Loucy (cell line): ENCODE measurements around the gene PTCSC3.

Experiments
- EZH2phosphoT487 ChIP-seq: fragments of 200-600 bp; IDR thresholded peaks from 2 replicates; pipeline ENCODE4 v1.6.1; 2018; ENCODE audit warnings: antibody characterized with exemption, mild to moderate bottlenecking, moderate library complexity, borderline replicate concordance
- TF ChIP-seq, protein P1 (sequence below): fragments of 200-600 bp; sonication (generic); conservative IDR thresholded peaks from 2 replicates; pipeline ENCODE4 v1.5.1; 2014; ENCODE audit warnings: mild to moderate bottlenecking, antibody characterized with exemption, low read length

GRCh38 chr14:36087411-36087810, 89.1 kb downstream of the PTCSC3 start:
- TF ChIP-seq, protein P1, sequence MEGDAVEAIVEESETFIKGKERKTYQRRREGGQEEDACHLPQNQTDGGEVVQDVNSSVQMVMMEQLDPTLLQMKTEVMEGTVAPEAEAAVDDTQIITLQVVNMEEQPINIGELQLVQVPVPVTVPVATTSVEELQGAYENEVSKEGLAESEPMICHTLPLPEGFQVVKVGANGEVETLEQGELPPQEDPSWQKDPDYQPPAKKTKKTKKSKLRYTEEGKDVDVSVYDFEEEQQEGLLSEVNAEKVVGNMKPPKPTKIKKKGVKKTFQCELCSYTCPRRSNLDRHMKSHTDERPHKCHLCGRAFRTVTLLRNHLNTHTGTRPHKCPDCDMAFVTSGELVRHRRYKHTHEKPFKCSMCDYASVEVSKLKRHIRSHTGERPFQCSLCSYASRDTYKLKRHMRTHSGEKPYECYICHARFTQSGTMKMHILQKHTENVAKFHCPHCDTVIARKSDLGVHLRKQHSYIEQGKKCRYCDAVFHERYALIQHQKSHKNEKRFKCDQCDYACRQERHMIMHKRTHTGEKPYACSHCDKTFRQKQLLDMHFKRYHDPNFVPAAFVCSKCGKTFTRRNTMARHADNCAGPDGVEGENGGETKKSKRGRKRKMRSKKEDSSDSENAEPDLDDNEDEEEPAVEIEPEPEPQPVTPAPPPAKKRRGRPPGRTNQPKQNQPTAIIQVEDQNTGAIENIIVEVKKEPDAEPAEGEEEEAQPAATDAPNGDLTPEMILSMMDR = no peak
- TF ChIP-seq EZH2phosphoT487 = no peak
